Mesothelial cell of epicardium (in vitro differentiated cells): ENCODE measurements around the gene SPATS1. TPM values are rescaled to one million over a fixed set of nuclear protein-coding genes. Genes with fewer than 3 reads are reported as not detected.

Source experiments
- DNase-seq, 2 experiments: peaks; one replicate each; pipeline ENCODE4 v3.0.0; 2021; ENCODE audit warnings: low spot score in 2 of 2; ENCODE audit not compliant: unreplicated experiment in 2 of 2
- H3K27ac Mint-ChIP-seq: 2 replicates; pipeline ENCODE4 v1.8.0; 2021; ENCODE audit warnings: mixed read lengths
- H3K27me3 Mint-ChIP-seq: 2 replicates; pipeline ENCODE4 v1.8.0; 2021; ENCODE audit warnings: low read depth, mixed read lengths
- H3K36me3 Mint-ChIP-seq: 2 replicates; pipeline ENCODE4 v1.8.0; 2021; ENCODE audit warnings: mixed read lengths
- H3K4me1 Mint-ChIP-seq: 2 replicates; pipeline ENCODE4 v1.8.0; 2021; ENCODE audit warnings: mixed read lengths
- H3K4me3 Mint-ChIP-seq: 2 replicates; pipeline ENCODE4 v1.8.0; 2021; ENCODE audit warnings: mild to moderate bottlenecking, moderate library complexity, mixed read lengths
- H3K9me3 Mint-ChIP-seq: 2 replicates; pipeline ENCODE4 v1.8.0; 2021; ENCODE audit warnings: mixed read lengths
- total RNA-seq: library from RNA; stranded (reverse); gene quantifications from 3 replicates; pipeline ENCODE4 v1.2.1, GENCODE V29; 2021
- TF ChIP-seq, protein P1 (sequence below): fragments of 200-600 bp; sonication (generic); IDR thresholded peaks from one replicate; pipeline ENCODE4 v1.5.0; 2021; ENCODE audit warnings: antibody characterized with exemption; ENCODE audit not compliant: unreplicated experiment

SPATS1 gene
- total RNA-seq, 1 donor from 2014 or later = not detected

DNA sequence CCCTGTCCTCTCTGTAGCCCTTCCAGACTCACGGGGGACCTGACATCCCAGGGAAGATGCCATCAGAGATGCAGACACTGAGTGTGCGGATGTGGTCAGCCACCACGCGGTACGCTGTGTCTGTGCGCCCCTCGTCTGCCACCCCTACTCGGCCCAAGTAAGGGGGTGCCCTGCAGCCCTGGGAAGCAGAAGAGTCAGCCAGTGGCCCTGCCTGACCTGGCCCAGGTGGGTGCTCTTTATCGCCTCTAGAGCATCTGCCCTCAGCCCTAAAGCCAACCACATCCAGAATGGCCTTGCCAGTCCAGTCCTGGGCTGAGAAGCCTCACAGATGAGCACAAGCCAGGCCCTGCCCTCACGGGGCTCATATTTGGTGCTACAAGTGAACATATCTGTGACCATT is 35.2 kb upstream of the SPATS1 start:
- Mint-ChIP-seq H3K4me3 (no peak overlapping the region), H3K36me3 (peaks cover 31% of the 10 kb centered on the region), H3K27me3 (no peaks in the 10 kb centered on the region), H3K4me1 (peaks cover 6% of the 10 kb centered on the region), H3K9me3 (no peaks in the 10 kb centered on the region), H3K27ac (no peak overlapping the region)
- TF ChIP-seq, protein P1, sequence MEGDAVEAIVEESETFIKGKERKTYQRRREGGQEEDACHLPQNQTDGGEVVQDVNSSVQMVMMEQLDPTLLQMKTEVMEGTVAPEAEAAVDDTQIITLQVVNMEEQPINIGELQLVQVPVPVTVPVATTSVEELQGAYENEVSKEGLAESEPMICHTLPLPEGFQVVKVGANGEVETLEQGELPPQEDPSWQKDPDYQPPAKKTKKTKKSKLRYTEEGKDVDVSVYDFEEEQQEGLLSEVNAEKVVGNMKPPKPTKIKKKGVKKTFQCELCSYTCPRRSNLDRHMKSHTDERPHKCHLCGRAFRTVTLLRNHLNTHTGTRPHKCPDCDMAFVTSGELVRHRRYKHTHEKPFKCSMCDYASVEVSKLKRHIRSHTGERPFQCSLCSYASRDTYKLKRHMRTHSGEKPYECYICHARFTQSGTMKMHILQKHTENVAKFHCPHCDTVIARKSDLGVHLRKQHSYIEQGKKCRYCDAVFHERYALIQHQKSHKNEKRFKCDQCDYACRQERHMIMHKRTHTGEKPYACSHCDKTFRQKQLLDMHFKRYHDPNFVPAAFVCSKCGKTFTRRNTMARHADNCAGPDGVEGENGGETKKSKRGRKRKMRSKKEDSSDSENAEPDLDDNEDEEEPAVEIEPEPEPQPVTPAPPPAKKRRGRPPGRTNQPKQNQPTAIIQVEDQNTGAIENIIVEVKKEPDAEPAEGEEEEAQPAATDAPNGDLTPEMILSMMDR = no peak
- no peak for DNase-seq

DNA sequence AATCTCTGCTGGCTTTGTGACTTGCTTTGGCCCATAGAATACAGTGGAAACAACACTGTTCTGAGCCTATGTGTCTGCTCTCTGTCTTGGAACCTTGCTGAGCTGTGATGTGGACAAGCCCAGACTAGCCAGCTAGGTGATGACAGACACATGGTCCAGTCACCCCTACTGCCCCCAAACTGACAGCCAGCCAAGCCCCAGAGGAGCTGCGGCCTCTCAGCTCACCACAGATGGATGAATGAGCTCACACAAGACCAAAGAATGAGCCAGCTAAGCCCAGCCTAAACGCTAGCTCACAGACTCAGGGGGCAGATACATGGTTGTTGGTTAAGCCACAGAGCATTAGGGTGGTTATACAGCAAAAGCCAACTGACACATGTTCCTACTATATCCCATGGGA is 33.4 kb upstream of the SPATS1 start:
- Mint-ChIP-seq H3K36me3 (peaks cover 21% of the 10 kb centered on the region), H3K9me3 (no peaks in the 10 kb centered on the region), H3K4me3 (no peak overlapping the region), H3K4me1 (peaks cover 11% of the 10 kb centered on the region), H3K27ac (no peak overlapping the region), H3K27me3 (peaks cover 1% of the 10 kb centered on the region)
- DNase-seq = no peak
- TF ChIP-seq, protein P1 = no peak

- TF ChIP-seq, protein P1 = no peak
- Mint-ChIP-seq H3K4me3 (no peak overlapping the region), H3K4me1 (peaks cover 11% of the 10 kb centered on the region), H3K27me3 (peaks cover 1% of the 10 kb centered on the region), H3K9me3 (no peaks in the 10 kb centered on the region), H3K36me3 (peaks cover 21% of the 10 kb centered on the region), H3K27ac (no peak overlapping the region)
- DNase-seq = no peak
These were observed 32.8 kb upstream of the SPATS1 start for GRCh38 chr6:44309631-44310030.

DNA sequence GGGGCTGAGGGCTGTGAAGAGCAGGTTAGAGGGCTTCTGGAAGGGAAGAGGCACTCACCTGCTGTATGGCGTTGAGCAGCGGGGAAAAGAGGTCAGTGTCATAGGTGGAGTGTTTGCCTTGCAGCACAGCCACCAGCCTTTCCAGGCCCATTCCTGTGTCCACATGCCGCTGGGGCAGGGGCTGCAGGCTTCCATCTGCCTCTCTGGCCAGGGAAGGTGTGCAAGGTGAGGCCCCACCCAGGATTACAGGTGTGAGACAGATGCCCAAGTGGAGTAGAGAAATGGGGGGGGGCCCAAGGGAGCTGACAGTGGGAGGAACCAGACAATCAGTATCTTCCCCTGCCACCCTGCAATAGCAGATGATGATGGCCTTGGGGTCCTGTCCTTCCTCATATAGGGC is 32.2 kb upstream of the SPATS1 start:
- Mint-ChIP-seq H3K36me3 (peaks cover 21% of the 10 kb centered on the region), H3K9me3 (no peaks in the 10 kb centered on the region), H3K4me1 (peaks cover 11% of the 10 kb centered on the region), H3K27me3 (peaks cover 4% of the 10 kb centered on the region), H3K27ac (no peak overlapping the region), H3K4me3 (no peak overlapping the region)
- no peak for DNase-seq
- TF ChIP-seq, protein P1 = no peak

DNA sequence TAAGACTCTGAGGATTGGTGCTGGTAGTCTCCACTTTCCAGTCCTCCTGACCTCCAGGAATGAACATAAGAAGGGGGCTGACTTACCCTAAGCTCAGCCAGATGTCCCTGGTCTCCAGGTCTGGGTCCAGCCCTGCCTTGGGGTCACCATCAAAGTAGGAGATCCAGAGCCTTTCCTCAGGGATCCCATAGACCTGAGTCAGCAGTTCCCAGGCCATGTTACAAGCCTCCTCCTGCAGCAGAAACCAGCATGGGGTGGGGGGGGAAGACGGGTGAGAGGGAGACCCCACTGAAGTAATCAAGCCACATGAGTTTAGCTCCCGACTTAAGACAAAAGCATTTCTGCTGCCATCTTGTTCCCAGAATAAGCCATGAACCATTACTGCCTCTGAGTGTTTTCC is 31.1 kb upstream of the SPATS1 start:
- H3K9me3 Mint-ChIP-seq = no peaks in the 10 kb centered on the region
- peaks cover 14% of the 10 kb centered on the region for H3K27me3 Mint-ChIP-seq
- H3K4me3 Mint-ChIP-seq = peak overlapping the region; percentile 98
- DNase-seq = no peak
- peaks cover 11% of the 10 kb centered on the region for H3K4me1 Mint-ChIP-seq
- H3K36me3 Mint-ChIP-seq = peaks cover 21% of the 10 kb centered on the region
- TF ChIP-seq, protein P1 = no peak
- H3K27ac Mint-ChIP-seq = no peak overlapping the region

GRCh38 chr6:44311767-44312166 is 30.7 kb upstream of the SPATS1 start:
- H3K36me3 Mint-ChIP-seq = peaks cover 21% of the 10 kb centered on the region
- DNase-seq = no peak
- peak overlapping the region; percentile 64 for H3K27ac Mint-ChIP-seq
- peaks cover 16% of the 10 kb centered on the region for H3K27me3 Mint-ChIP-seq
- H3K4me3 Mint-ChIP-seq = peak overlapping the region; percentile 98
- H3K9me3 Mint-ChIP-seq = no peaks in the 10 kb centered on the region
- H3K4me1 Mint-ChIP-seq = peaks cover 11% of the 10 kb centered on the region
- TF ChIP-seq, protein P1 = no peak
